IMR-90 (cell line): ENCODE data around the gene SURF1. TPM values are rescaled to one million over a fixed set of nuclear protein-coding genes. Genes with fewer than 3 reads are reported as not detected.

Experiments used
- ATAC-seq: fragments of 200-7000 bp; cut with Tn5 transposase; 2 replicates; pipeline ENCODE4 v1.9.1; 2020; ENCODE audit warnings: low read depth, mild to moderate bottlenecking, moderate library complexity
- BruUV-seq: library from RNA; stranded (reverse); fragments of 400-500 nt; replicated peaks from 2 replicates; lab custom pipeline; 2021; lab: Mats Ljungman, UMichigan
- CTCF ChIA-PET: fragments of 300-600 bp; formaldehyde crosslinking; extraction: SDS; loops from one replicate; lab custom pipeline; 2021; ENCODE audit warnings: antibody characterized with exemption; lab: Yijun Ruan, JAX
- POLR2A ChIA-PET: fragments of 300-600 bp; sonication (Branson Sonifier 250); formaldehyde crosslinking; loops from one replicate; lab custom pipeline; 2022; ENCODE audit warnings: antibody characterized with exemption; ENCODE audit not compliant: unreplicated experiment; lab: Charles Lee
- DNase-seq: peaks from one replicate; pipeline ENCODE4 v3.0.0; 2013
- H2AFZ ChIP-seq: replicated peaks from 2 replicates; pipeline ENCODE3; 2013; ENCODE audit warnings: low read length, mild to moderate bottlenecking; ENCODE audit not compliant: poor library complexity
- H2AK5ac ChIP-seq: 2 replicates; pipeline ENCODE4 v1.6.1; 2013; ENCODE audit warnings: low read depth, low read length, inconsistent platforms
- H2AK9ac ChIP-seq: replicated peaks from 2 replicates; pipeline ENCODE3; 2013; ENCODE audit warnings: mild to moderate bottlenecking, low read depth, low read length, moderate library complexity; ENCODE audit not compliant: poor library complexity
- H2BK120ac ChIP-seq: 2 replicates; pipeline ENCODE4 v1.6.1; 2013; ENCODE audit warnings: low read depth, low read length, inconsistent platforms
- H2BK15ac ChIP-seq: 3 replicates; pipeline ENCODE4 v1.6.1; 2013; ENCODE audit warnings: low read depth, low read length, inconsistent platforms
- H2BK20ac ChIP-seq: 2 replicates; pipeline ENCODE4 v1.6.1; 2013; ENCODE audit warnings: low read depth, mild to moderate bottlenecking, inconsistent platforms, low read length, moderate library complexity
- H2BK5ac ChIP-seq: 2 replicates; pipeline ENCODE4 v1.6.1; 2013; ENCODE audit warnings: mild to moderate bottlenecking, low read depth, low read length, inconsistent platforms; ENCODE audit not compliant: poor library complexity, severe bottlenecking
- H3K14ac ChIP-seq: replicated peaks from 2 replicates; pipeline ENCODE4 v1.6.1; 2013; ENCODE audit warnings: low read depth, low read length, inconsistent platforms
- H3K18ac ChIP-seq: 2 replicates; pipeline ENCODE4 v1.6.1; 2013; ENCODE audit warnings: low read depth, low read length, control low read depth
- H3K23ac ChIP-seq: 2 replicates; pipeline ENCODE4 v1.6.1; 2013; ENCODE audit warnings: low read depth, low read length, inconsistent platforms
- H3K27ac ChIP-seq: 2 replicates; pipeline ENCODE4 v1.5.1; 2013; ENCODE audit warnings: mild to moderate bottlenecking, control low read depth, low read length; ENCODE audit not compliant: insufficient read depth
- H3K27me3 ChIP-seq: 2 replicates; pipeline ENCODE4 v1.6.1; 2013; ENCODE audit warnings: low read length; ENCODE audit not compliant: control insufficient read depth, insufficient read depth
- H3K36me3 ChIP-seq: 2 replicates; pipeline ENCODE4 v1.6.1; 2013; ENCODE audit warnings: low read length, mixed read lengths; ENCODE audit not compliant: control insufficient read depth, insufficient read depth
- H3K4ac ChIP-seq: 2 replicates; pipeline ENCODE4 v1.6.1; 2013; ENCODE audit warnings: low read depth, low read length, inconsistent platforms
- H3K4me1 ChIP-seq: 2 replicates; pipeline ENCODE4 v1.6.1; 2013; ENCODE audit warnings: low read length, mixed read lengths; ENCODE audit not compliant: control insufficient read depth, insufficient read depth
- H3K4me2 ChIP-seq: 2 replicates; pipeline ENCODE4 v1.6.1; 2013; ENCODE audit warnings: low read depth, mild to moderate bottlenecking, control low read depth, low read length, moderate library complexity
- H3K4me3 ChIP-seq: 2 replicates; pipeline ENCODE4 v1.5.1; 2013; ENCODE audit warnings: low read depth, mild to moderate bottlenecking, control low read depth, low read length, moderate library complexity; ENCODE audit not compliant: insufficient read depth
- H3K56ac ChIP-seq: 2 replicates; pipeline ENCODE4 v1.6.1; 2013; ENCODE audit warnings: low read length, inconsistent platforms; ENCODE audit not compliant: insufficient read depth; ENCODE audit errors: extremely low read depth
- H3K79me1 ChIP-seq, 2 experiments: 2 replicates each; pipeline ENCODE4 v1.6.1; 2013; ENCODE audit warnings: low read length in 2 of 2, inconsistent platforms in 1 of 2, low read depth in 1 of 2
- H3K9ac ChIP-seq: 2 replicates; pipeline ENCODE4 v1.6.1; 2013; ENCODE audit warnings: low read depth, low read length, control low read depth
- H3K9me1 ChIP-seq: 2 replicates; pipeline ENCODE4 v1.6.1; 2013; ENCODE audit warnings: low read length, inconsistent platforms; ENCODE audit not compliant: insufficient read depth
- H3K9me3 ChIP-seq: 2 replicates; pipeline ENCODE4 v1.6.1; 2013; ENCODE audit warnings: low read length; ENCODE audit not compliant: control insufficient read depth, insufficient read depth
- H4K20me1 ChIP-seq: 2 replicates; pipeline ENCODE4 v1.6.1; 2013; ENCODE audit warnings: low read length, inconsistent platforms; ENCODE audit not compliant: insufficient read depth
- H4K5ac ChIP-seq: 2 replicates; pipeline ENCODE4 v1.6.1; 2013; ENCODE audit warnings: mild to moderate bottlenecking, low read depth, low read length, control low read depth
- H4K8ac ChIP-seq, 2 experiments: 2 replicates each; pipeline ENCODE4 v1.6.1; 2013; ENCODE audit warnings: low read depth in 2 of 2, low read length in 2 of 2, control low read depth in 1 of 2, inconsistent platforms in 1 of 2
- H4K91ac ChIP-seq: 2 replicates; pipeline ENCODE4 v1.6.1; 2013; ENCODE audit warnings: low read depth, low read length, inconsistent platforms; ENCODE audit not compliant: insufficient read depth
- BHLHE40 ChIP-seq: fragments of 150-350 bp; IDR thresholded peaks from 2 replicates; pipeline ENCODE4 v1.6.1; 2016; ENCODE audit warnings: mild to moderate bottlenecking, low read depth, low read length
- CEBPB ChIP-seq: IDR thresholded peaks from 2 replicates; pipeline ENCODE4 v1.6.1; 2012; ENCODE audit warnings: low read depth, low read length, improper control_type of control experiment
- CHD1 ChIP-seq: IDR thresholded peaks from 2 replicates; pipeline ENCODE4 v1.6.1; 2012; ENCODE audit warnings: low read depth, low read length, improper control_type of control experiment
- FOS ChIP-seq: fragments of 150-350 bp; IDR thresholded peaks from 2 replicates; pipeline ENCODE4 v1.6.1; 2016; ENCODE audit warnings: low read depth, low read length
- MAFK ChIP-seq: IDR thresholded peaks from 2 replicates; pipeline ENCODE4 v1.6.1; 2012; ENCODE audit warnings: low read depth, low read length, improper control_type of control experiment
- MAZ ChIP-seq: IDR thresholded peaks from 2 replicates; pipeline ENCODE4 v1.6.1; 2012; ENCODE audit warnings: low read depth, mild to moderate bottlenecking, low read length, improper control_type of control experiment, moderate library complexity, borderline replicate concordance
- MXI1 ChIP-seq: IDR thresholded peaks from 2 replicates; pipeline ENCODE4 v1.6.1; 2012; ENCODE audit warnings: low read depth, mild to moderate bottlenecking, low read length, moderate library complexity, borderline replicate concordance
- NFE2L2 ChIP-seq: fragments of 150-350 bp; IDR thresholded peaks from 2 replicates; pipeline ENCODE4 v1.6.1; 2016; ENCODE audit warnings: low read depth, mild to moderate bottlenecking, low read length
- POLR2A ChIP-seq: IDR thresholded peaks from 2 replicates; pipeline ENCODE4 v1.6.1; 2012; ENCODE audit warnings: mild to moderate bottlenecking, low read depth, low read length
- RAD21 ChIP-seq: IDR thresholded peaks from 2 replicates; pipeline ENCODE4 v1.6.1; 2012; ENCODE audit warnings: low read length, improper control_type of control experiment
- RCOR1 ChIP-seq: IDR thresholded peaks from 2 replicates; pipeline ENCODE4 v1.6.1; 2012; ENCODE audit warnings: mild to moderate bottlenecking, low read length, improper control_type of control experiment; ENCODE audit not compliant: insufficient replicate concordance
- RFX5 ChIP-seq: IDR thresholded peaks from 2 replicates; pipeline ENCODE4 v1.8.0; 2012; ENCODE audit warnings: low read depth, mild to moderate bottlenecking, low read length, moderate library complexity
- WGBS, 2 experiments: methylation state at CpG; one replicate each; pipeline versions ENCODE4 v1.1.5 to v1.1.7; 2013; ENCODE audit warnings: missing lambda C conversion rate in 2 of 2; ENCODE audit not compliant: insufficient read length in 1 of 2; ENCODE audit errors: extremely low coverage in 2 of 2; 5-methylcytosine and 5-hydroxymethylcytosine counted together
- dilution Hi-C: fragments of 300-500 bp; cut with HindIII; formaldehyde crosslinking; loops from one replicate; pipeline ENCODE4 v1.14.3; 2018; ENCODE audit warnings: low sequenced_read_pairs; ENCODE audit not compliant: unreplicated experiment
- in situ Hi-C: fragments of 300-500 bp; cut with MboI; formaldehyde crosslinking; loops from 3 replicates; pipeline ENCODE4 v1.14.3; 2019; ENCODE audit warnings: low sequenced_read_pairs, inconsistent platforms, mixed read lengths
- intact Hi-C: fragments of 100-400 bp; cut with micrococcal nuclease; formaldehyde crosslinking; loops from 2 replicates; pipeline ENCODE4 v1.10.0; 2022
- polyA plus RNA-seq, 3 experiments: library from polyadenylated mRNA; depleted of rRNA; stranded (reverse); fragments of >200 nt; gene quantifications; 2 replicates each; pipeline ENCODE4 v1.2.3, GENCODE V29; 2012; ENCODE audit warnings: low replicate concordance in 1 of 3
- total RNA-seq: library from RNA; depleted of rRNA; stranded (reverse); fragments of >200 nt; gene quantifications from 2 replicates; pipeline ENCODE4 v1.2.3, GENCODE V29; 2012
- TF ChIP-seq, protein P1 (sequence below): conservative IDR thresholded peaks from 2 replicates; pipeline ENCODE4 v1.5.1; 2012; ENCODE audit warnings: mild to moderate bottlenecking, low read depth, low read length, improper control_type of control experiment

Gene SURF1
- total and polyA plus RNA-seq, 2 of the 4 experiments (the other 2 are of a cell fraction), result 15.1 to 24.5 TPM

DNA sequence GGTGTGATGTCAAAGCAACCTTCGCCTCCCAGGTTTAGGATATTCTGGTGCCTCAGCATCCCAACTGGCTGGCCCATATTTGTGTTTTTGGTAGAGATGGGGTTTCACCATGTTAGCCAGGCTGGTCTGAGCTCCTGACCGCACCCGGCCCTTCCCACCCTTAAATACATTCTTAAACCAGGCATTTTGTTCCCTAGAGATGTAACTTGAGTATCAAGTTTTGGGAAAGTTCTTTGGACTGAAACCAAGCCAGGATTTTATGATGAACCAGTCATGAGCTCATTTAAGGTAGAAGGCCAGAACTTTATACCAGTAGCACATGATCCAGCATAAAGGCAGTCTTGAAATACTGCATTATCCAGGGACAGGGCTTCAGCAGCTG lies 4.8 kb downstream of the SURF1 start:
- no peak overlapping the region for H3K4me2 ChIP-seq
- POLR2A ChIA-PET, result no interaction called here
- no peak for DNase-seq

More for the DNA sequence above, 4.8 kb downstream of the SURF1 start:
- dilution Hi-C loops, result no loop called here
- Histone ChIP-seq H3K18ac (no peak overlapping the region), H4K5ac (no peak overlapping the region), H2BK20ac (no peak overlapping the region), H2BK120ac (no peak overlapping the region), H3K79me1 (peaks cover 25 to 72% of the 10 kb centered on the region in 2 experiments), H3K36me3 (peaks cover 47% of the 10 kb centered on the region), H4K91ac (no peak overlapping the region), H3K56ac (no peak overlapping the region), H3K27ac (no peak overlapping the region), H3K14ac (no peak overlapping the region), H3K9ac (no peak overlapping the region), H3K27me3 (no peaks in the 10 kb centered on the region), H3K9me3 (no peaks in the 10 kb centered on the region), H3K4ac (no peak overlapping the region), H3K4me1 (peaks cover 11% of the 10 kb centered on the region), H2AK5ac (no peak overlapping the region), H2BK15ac (no peak overlapping the region), H3K9me1 (peaks cover 3% of the 10 kb centered on the region; the same call in 1 of the 2 replicates), H2BK5ac (no peak overlapping the region), H2AFZ (no peak overlapping the region), H4K8ac (no peak overlapping the region), H2AK9ac (no peak overlapping the region), H4K20me1 (peaks cover 55% of the 10 kb centered on the region), H3K4me3 (no peak overlapping the region), H3K23ac (no peak overlapping the region)
- BruUV-seq, result no TSS peak
- no peak for ATAC-seq
- WGBS, 2 experiments, result no CpG with 5 or more reads among the region's 3 CpGs
- CTCF ChIA-PET, result no interaction called here
- TF ChIP-seq NFE2L2 (no peak), CHD1 (no peak), FOS (no peak), MAFK (no peak), CEBPB (no peak), RAD21 (no peak), RCOR1 (no peak), MAZ (no peak), RFX5 (no peak), MXI1 (no peak), BHLHE40 (no peak), POLR2A (no peak)
- TF ChIP-seq, protein P1, sequence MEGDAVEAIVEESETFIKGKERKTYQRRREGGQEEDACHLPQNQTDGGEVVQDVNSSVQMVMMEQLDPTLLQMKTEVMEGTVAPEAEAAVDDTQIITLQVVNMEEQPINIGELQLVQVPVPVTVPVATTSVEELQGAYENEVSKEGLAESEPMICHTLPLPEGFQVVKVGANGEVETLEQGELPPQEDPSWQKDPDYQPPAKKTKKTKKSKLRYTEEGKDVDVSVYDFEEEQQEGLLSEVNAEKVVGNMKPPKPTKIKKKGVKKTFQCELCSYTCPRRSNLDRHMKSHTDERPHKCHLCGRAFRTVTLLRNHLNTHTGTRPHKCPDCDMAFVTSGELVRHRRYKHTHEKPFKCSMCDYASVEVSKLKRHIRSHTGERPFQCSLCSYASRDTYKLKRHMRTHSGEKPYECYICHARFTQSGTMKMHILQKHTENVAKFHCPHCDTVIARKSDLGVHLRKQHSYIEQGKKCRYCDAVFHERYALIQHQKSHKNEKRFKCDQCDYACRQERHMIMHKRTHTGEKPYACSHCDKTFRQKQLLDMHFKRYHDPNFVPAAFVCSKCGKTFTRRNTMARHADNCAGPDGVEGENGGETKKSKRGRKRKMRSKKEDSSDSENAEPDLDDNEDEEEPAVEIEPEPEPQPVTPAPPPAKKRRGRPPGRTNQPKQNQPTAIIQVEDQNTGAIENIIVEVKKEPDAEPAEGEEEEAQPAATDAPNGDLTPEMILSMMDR, result no peak
- intact Hi-C loops, result no loop called here
- in situ Hi-C loops, result no loop called here
